Large intestine (tissue), 3 donors: ENCODE results near the gene AGFG2. TPM values are rescaled to one million over a fixed set of nuclear protein-coding genes. Genes with fewer than 3 reads are reported as not detected.
A peak's percentile ranks its signal among the peaks of the same experiment; 100 is the strongest.

ENCODE experiments used
- DNase-seq, 2 donors: peaks; one replicate each; pipeline versions ENCODE4 v3.0.0 to v3.0.0-alpha.2; 2013
- H3K27ac ChIP-seq: one replicate; pipeline ENCODE4 v1.5.1; 2013; ENCODE audit warnings: low read length
- H3K27me3 ChIP-seq: 2 replicates; pipeline ENCODE4 v1.6.1; 2013; ENCODE audit warnings: low read length; ENCODE audit not compliant: control insufficient read depth, insufficient read depth
- H3K36me3 ChIP-seq: 2 replicates; pipeline ENCODE4 v1.6.1; 2013; ENCODE audit warnings: low read length; ENCODE audit not compliant: control insufficient read depth, insufficient read depth
- H3K4me1 ChIP-seq: one replicate; pipeline ENCODE4 v1.6.1; 2013; ENCODE audit warnings: low read length; ENCODE audit not compliant: control insufficient read depth, insufficient read depth
- H3K4me3 ChIP-seq: one replicate; pipeline ENCODE4 v1.5.1; 2013; ENCODE audit warnings: low read length
- H3K9me3 ChIP-seq: one replicate; pipeline ENCODE4 v1.6.1; 2013; ENCODE audit warnings: mild to moderate bottlenecking, low read depth, low read length, moderate library complexity; ENCODE audit not compliant: control insufficient read depth
- WGBS: methylation state at CpG from one replicate; pipeline ENCODE4 v1.1.5; 2013; ENCODE audit warnings: low lambda C conversion rate; ENCODE audit not compliant: insufficient coverage; 5-methylcytosine and 5-hydroxymethylcytosine counted together
- polyA plus RNA-seq: library from polyadenylated mRNA; unstranded; fragments of 120-200 nt; gene quantifications from one replicate; pipeline ENCODE4 v1.2.1, GENCODE V29; 2013

AGFG2 gene
- polyA plus RNA-seq, 1 donor: 18.6 TPM

DNA sequence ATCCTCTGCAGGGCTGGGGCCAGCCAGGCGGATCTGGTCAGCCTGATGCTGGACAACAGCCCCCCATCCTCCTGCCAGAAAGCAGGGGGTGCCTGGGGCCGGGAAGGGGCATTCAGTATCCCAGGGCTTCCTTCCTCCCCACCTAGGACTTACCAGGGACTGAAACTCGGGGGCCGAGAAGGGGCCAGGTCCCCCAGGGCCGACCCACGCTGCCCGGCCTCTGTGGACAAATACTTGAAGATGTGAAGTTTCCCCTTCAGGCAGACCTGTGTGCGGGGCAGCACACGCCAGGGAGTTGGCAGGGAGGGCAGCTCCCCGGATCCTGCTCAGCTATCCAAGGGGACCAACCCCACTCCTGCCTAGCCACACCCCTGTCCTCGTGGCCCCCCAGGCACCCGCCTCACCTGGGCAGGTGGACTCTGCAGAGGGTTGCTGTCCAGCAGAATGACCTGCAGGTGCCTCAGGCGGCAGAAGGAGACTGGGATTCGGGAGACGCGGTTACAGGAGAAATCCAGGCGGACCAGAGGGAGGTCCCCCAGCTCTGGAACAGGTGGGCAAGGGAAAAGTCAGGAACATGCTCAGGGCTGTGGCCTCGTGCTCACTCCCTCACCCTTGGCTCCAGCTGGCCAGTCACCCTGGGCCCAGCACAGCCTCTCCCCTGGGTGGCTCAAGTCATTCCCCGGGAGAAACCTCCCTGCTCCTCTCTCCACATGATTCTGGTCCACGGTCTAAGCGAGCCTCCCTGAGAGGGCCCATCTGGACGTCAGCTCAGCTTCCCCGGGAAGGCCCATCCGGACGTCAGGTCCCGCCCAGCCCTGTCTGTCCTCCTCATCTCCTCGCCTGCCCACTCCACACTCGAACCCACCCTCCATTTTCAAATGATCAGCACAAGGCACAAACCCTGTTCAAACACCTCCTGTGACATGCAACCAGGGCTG lies 39.5 kb downstream of the AGFG2 start:
- peaks cover 82% of the 10 kb centered on the region for H3K36me3 ChIP-seq
- no peaks in the 10 kb centered on the region for H3K27me3 ChIP-seq
- H3K9me3 ChIP-seq: no peaks in the 10 kb centered on the region
- DNase-seq: no peak
- peaks cover 15% of the 10 kb centered on the region for H3K4me1 ChIP-seq
- no CpG with 5 or more reads among the region's 28 CpGs for WGBS
- no peak overlapping the region for H3K4me3 ChIP-seq
- H3K27ac ChIP-seq: no peak overlapping the region

DNA sequence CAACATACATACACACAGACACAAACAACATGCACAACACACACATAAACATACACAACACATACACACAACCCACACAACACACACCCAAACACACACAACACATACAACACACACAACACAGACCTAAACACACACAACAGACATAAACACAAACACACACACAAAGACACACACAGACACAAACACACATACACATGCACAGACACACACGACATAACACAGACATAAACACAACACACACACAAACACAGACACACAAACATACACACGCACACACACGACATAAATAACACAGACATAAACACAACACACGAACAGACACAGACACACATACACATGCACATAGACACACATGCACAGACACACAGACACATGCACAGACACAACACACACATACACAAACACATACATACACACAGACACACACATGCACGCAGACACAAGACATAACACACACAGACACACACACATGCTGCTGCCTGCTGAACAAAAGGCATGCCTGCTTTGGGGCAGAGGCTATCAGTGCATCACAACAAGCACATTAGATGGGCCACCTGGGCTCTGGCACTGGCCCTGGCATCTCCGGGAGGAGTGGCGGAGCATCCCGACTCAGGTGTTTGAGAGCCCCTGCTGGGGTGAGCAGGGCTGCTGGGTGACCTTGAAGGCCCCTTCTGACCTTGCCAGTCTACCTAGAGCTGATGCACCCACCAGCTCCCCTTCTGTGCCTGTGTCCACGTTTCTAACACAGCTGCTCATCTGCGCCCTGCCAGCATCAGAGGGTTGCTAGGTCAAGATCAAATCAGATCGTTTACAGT lies 41.7 kb downstream of the AGFG2 start:
- 100% methylated on average over 1 of the region's 11 CpGs for WGBS
- no peaks in the 10 kb centered on the region for H3K27me3 ChIP-seq
- H3K4me3 ChIP-seq: no peak overlapping the region
- peaks cover 28% of the 10 kb centered on the region for H3K4me1 ChIP-seq
- DNase-seq: no peak
- H3K9me3 ChIP-seq: no peaks in the 10 kb centered on the region
- H3K36me3 ChIP-seq: peaks cover 66% of the 10 kb centered on the region
- H3K27ac ChIP-seq: no peak overlapping the region

DNA sequence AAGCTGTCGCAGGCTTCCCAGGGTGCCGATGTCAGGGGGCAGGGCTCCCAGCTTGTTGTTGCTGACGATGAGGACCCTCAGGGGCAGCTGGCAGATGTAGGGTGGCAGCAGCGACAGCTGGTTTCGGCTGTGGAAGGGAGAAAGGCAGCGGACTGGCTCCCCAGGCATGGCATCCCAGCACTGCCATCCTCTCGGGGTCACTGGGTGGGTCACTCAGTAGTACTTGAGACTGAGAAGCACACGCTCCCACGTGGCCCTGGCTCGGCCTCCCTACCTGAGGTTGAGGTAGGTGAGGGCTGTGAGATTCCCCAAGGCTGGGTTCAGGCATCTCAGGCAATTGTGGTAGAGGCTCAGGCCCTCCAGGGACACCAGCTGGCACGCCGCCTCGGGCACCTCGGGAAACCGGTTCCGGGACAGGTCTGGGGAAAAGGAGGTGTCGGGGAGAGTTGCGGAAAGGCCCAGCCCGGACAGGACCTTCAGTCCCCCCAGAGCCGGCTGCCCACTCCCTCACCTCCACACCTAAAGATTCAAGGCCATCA lies 43.1 kb downstream of the AGFG2 start:
- Histone ChIP-seq H3K4me1 (peaks cover 28% of the 10 kb centered on the region), H3K9me3 (no peaks in the 10 kb centered on the region), H3K36me3 (peaks cover 51% of the 10 kb centered on the region), H3K4me3 (peak overlapping the region; percentile 95), H3K27me3 (no peaks in the 10 kb centered on the region), H3K27ac (peak overlapping the region; percentile 99)
- DNase-seq: no peak
- no CpG with 5 or more reads among the region's 20 CpGs for WGBS

DNA sequence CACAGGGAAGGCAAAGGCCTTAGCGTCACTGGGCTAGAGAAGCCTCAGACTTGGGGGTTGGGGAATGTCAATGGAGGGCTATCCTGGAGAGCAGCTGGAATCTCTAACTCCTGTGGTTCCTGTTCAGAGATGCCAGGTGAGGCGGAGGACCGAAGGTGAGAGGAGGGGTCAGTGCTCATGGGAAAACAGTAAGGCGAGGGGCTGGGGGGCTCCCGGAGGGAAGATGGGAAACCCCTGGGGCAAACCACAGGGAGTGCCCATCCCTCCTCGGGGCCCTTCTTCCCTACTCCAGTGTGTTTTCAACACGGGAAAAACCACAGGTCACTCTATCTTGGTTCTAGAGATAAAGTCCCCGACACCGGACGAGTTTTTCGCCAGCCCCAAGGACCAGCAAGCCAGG lies 43.6 kb downstream of the AGFG2 start:
- H3K9me3 ChIP-seq: no peaks in the 10 kb centered on the region
- no peaks in the 10 kb centered on the region for H3K27me3 ChIP-seq
- no peak for DNase-seq
- H3K4me1 ChIP-seq: peaks cover 28% of the 10 kb centered on the region
- peak overlapping the region; percentile 99 for H3K27ac ChIP-seq
- peaks cover 46% of the 10 kb centered on the region for H3K36me3 ChIP-seq
- peak overlapping the region; percentile 95 for H3K4me3 ChIP-seq
- WGBS: no CpG with 5 or more reads among the region's 11 CpGs

DNA sequence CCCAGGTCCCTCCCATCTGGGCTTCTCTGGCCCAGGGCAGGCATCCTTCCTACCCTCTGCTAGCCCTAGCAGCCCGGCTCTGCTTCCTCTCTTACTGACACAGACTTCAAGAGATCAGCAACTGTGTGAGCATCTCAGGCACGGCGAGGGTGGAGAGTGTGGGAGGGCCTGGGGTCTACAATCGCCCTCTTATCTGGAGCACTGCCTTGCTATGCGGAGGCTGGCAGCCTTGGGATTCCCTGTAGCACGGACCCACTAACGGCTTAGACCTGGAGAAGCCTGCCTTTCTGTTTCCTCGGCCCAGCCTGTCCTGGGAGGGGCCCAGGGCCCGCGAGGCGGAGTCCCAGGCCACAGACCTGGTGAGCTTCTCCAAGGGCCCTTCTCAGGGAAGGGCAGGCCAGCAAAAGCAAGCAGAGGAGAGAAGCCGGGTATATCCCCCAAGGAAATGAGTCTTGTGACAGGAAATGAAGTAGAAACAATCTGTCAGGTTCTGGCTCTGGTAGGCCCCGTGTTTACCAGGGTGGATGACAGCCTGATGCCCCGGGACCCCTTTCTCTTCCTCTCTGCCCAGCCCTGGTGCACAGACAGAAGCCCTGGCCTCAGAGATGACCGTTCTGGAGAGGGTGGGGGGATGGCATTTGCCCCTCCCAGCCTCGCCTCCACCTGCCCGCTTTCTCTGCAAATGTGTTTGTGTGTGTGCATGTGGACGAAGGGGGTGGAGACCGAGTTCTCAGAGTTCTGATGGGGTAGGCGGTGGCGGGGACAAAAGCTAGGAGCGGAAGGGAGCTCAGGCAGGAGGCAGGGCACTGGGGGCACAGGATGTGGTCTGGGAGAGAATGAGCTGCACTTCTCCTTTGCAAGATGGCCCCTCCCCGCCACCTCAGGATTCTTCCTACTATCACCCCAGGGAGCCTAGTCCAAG lies 44.4 kb downstream of the AGFG2 start:
- Histone ChIP-seq H3K36me3 (peaks cover 38% of the 10 kb centered on the region), H3K4me1 (peaks cover 28% of the 10 kb centered on the region), H3K4me3 (peak overlapping the region; percentile 95), H3K27me3 (no peaks in the 10 kb centered on the region), H3K27ac (peak overlapping the region; percentile 99), H3K9me3 (no peaks in the 10 kb centered on the region)
- DNase-seq: peak; percentile 67 to 71
- no CpG with 5 or more reads among the region's 23 CpGs for WGBS

DNA sequence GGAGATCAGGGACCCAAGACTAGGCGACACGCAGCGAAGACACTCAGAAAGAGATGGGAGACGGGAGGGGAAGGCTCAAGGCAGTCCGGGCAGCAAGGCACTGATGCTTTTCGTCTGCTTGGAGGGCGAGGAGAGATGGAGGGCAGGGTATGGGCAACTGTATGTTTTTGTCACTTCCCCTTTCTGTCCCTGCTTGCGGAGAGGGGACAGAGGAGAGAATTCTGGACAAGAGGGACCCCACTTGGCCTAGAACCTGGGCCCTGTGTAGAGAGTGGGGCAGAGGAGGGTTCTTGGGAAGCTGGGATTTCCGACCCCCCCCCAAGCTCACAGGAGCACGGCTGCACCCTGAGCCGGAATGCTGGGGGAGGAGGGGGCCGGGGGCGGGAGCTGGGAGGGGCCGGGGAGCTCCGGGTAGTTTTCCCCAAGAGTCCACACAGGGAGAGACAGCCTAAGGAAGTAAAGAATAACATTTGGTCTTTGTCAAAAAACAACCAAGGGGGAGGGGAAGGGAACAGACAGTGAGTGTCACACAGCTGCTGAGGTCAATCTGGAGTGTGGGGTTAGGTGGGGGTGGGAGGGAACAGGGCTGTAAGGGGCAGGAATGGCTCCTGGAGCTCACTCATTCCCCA lies 45.2 kb downstream of the AGFG2 start:
- Histone ChIP-seq H3K4me3 (peak overlapping the region; percentile 95), H3K27me3 (no peaks in the 10 kb centered on the region), H3K36me3 (peaks cover 33% of the 10 kb centered on the region), H3K4me1 (peaks cover 28% of the 10 kb centered on the region), H3K9me3 (no peaks in the 10 kb centered on the region), H3K27ac (peak overlapping the region; percentile 99)
- DNase-seq: no peak
- WGBS: no CpG with 5 or more reads among the region's 15 CpGs

DNA sequence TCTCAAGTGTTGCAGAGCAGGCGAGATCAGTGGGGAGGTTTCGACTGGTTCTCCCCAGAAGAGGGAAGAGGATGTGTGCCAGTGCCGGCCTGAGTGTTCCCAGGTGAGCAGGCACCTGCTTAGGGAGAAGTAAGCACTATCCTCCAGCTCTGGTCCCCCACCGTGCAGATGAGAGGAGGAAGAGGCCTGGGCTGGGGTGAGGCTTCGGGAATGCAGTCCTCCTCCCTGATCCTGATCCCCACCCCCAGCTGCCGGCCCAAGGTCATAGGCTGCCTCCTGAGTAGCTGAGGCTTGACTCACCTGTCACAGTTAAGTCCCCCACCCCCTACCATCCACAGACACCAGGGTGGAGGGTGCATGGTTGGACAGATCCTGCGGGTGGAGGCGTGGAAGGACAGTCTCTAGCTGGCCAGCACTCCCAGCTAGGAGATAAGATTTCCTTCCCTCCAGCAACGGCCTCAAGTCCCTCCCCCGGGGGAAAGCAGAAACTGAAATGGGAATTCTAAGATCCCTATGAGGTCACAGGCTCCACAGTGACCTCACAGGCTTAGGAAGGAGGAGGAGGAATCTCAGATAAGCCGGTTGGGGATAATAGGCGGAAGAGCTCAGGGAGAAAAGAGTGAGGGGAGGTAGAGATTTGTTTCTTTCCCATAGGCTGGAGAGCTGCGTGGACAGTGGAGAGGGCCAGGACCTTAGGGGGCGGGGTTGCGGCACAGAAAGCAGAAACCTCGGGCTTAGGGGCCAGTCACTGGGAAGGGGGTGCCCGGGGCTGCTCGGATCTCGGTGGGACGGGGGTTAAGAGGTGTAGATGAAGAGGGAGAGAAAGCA lies 45.9 kb downstream of the AGFG2 start:
- DNase-seq: peak; percentile 86 to 92
- WGBS: no CpG with 5 or more reads among the region's 20 CpGs
- peak overlapping the region; percentile 99 for H3K27ac ChIP-seq
- H3K4me3 ChIP-seq: peak overlapping the region; percentile 95
- peaks cover 28% of the 10 kb centered on the region for H3K36me3 ChIP-seq
- peaks cover 28% of the 10 kb centered on the region for H3K4me1 ChIP-seq
- H3K27me3 ChIP-seq: peaks cover 5% of the 10 kb centered on the region
- H3K9me3 ChIP-seq: no peaks in the 10 kb centered on the region

DNA sequence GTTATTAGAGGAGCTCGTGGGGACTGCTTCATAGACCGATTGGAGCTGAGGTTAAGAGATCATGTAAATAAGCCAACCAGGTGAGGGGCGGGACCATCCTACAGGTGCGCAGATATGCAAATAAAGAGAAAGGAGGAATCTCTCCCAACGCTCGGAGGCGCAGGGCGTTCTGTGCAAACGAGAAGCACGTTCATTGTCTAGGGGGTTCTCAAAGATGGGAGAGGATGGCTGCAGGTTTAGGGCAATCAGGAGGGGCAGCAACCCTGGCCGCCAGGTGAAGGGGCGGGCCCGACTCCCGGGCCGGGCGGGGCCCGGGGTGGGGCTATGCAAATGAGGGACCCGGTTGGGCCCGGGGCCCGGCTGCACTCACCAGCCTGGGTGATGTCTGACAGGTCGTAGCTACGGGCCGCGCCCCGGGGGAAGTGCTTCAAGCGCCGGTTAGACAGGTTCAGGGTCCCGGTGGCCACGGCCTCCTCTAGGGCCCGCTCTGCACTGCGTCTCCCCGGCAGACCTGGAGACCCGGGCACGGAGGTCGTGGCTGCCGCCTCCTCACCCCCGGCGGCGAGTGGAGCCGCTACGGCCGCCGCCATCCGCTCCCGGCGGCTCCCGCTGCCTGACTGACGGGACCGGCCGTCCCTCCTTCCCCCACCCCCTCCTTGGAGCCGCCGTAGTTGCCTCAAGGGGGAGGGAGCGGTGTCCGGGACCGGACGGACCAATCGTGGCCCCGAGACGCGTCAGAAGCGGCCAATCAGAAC lies 46.7 kb downstream of the AGFG2 start, which contains the start of gene LRCH4:
Gene LRCH4, minus strand, starts transcription at position 619 of the 755 bp plus-strand sequence. Its CDS starts 29 bp downstream, at position 590.
- peak; percentile 66 to 86 for DNase-seq
- WGBS: no CpG with 5 or more reads among the region's 61 CpGs

More for the DNA sequence above, 46.7 kb downstream of the AGFG2 start, which contains the start of gene LRCH4:
- Histone ChIP-seq H3K9me3 (no peaks in the 10 kb centered on the region), H3K27ac (peak within 1 kb of the TSS; percentile 99), H3K27me3 (peaks cover 13% of the 10 kb centered on the region), H3K4me3 (peak within 1 kb of the TSS; percentile 95), H3K4me1 (peaks cover 31% of the 10 kb centered on the region), H3K36me3 (peaks cover 21% of the 10 kb centered on the region)
